ENCODE results near the gene DIP2C. TPM values are rescaled to one million over a fixed set of nuclear protein-coding genes. Genes with fewer than 3 reads are reported as not detected.

The DIP2C gene
- total RNA-seq, 1 experiment from 2014 or later = 11.0 TPM

GRCh38 chr10:260819-261429 lies 428.5 kb downstream of the DIP2C start (continued):
- TF ChIP-seq ATF6 (CRISPR knock-in tag; IDR thresholded peaks at IDR 0.05) = no peak
- TF ChIP-seq JAZF1 (CRISPR knock-in tag; IDR thresholded peaks at IDR 0.05) = no peak
- no peak for TF ChIP-seq FOXJ3 (CRISPR knock-in tag; IDR thresholded peaks at IDR 0.05; ENCODE audit: borderline replicate concordance)
- no peak for TF ChIP-seq KAT7 (CRISPR knock-in tag; IDR thresholded peaks at IDR 0.05; ENCODE audit: borderline replicate concordance)
- TF ChIP-seq, protein P1, sequence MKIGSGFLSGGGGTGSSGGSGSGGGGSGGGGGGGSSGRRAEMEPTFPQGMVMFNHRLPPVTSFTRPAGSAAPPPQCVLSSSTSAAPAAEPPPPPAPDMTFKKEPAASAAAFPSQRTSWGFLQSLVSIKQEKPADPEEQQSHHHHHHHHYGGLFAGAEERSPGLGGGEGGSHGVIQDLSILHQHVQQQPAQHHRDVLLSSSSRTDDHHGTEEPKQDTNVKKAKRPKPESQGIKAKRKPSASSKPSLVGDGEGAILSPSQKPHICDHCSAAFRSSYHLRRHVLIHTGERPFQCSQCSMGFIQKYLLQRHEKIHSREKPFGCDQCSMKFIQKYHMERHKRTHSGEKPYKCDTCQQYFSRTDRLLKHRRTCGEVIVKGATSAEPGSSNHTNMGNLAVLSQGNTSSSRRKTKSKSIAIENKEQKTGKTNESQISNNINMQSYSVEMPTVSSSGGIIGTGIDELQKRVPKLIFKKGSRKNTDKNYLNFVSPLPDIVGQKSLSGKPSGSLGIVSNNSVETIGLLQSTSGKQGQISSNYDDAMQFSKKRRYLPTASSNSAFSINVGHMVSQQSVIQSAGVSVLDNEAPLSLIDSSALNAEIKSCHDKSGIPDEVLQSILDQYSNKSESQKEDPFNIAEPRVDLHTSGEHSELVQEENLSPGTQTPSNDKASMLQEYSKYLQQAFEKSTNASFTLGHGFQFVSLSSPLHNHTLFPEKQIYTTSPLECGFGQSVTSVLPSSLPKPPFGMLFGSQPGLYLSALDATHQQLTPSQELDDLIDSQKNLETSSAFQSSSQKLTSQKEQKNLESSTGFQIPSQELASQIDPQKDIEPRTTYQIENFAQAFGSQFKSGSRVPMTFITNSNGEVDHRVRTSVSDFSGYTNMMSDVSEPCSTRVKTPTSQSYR (CRISPR knock-in tag; IDR thresholded peaks at IDR 0.05) = no peak
- no peak for TF ChIP-seq PRRX2 (CRISPR knock-in tag; IDR thresholded peaks at IDR 0.05)
- TF ChIP-seq, protein P2, sequence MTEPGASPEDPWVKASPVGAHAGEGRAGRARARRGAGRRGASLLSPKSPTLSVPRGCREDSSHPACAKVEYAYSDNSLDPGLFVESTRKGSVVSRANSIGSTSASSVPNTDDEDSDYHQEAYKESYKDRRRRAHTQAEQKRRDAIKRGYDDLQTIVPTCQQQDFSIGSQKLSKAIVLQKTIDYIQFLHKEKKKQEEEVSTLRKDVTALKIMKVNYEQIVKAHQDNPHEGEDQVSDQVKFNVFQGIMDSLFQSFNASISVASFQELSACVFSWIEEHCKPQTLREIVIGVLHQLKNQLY (CRISPR knock-in tag; IDR thresholded peaks at IDR 0.05) = no peak
- TF ChIP-seq, protein P3, sequence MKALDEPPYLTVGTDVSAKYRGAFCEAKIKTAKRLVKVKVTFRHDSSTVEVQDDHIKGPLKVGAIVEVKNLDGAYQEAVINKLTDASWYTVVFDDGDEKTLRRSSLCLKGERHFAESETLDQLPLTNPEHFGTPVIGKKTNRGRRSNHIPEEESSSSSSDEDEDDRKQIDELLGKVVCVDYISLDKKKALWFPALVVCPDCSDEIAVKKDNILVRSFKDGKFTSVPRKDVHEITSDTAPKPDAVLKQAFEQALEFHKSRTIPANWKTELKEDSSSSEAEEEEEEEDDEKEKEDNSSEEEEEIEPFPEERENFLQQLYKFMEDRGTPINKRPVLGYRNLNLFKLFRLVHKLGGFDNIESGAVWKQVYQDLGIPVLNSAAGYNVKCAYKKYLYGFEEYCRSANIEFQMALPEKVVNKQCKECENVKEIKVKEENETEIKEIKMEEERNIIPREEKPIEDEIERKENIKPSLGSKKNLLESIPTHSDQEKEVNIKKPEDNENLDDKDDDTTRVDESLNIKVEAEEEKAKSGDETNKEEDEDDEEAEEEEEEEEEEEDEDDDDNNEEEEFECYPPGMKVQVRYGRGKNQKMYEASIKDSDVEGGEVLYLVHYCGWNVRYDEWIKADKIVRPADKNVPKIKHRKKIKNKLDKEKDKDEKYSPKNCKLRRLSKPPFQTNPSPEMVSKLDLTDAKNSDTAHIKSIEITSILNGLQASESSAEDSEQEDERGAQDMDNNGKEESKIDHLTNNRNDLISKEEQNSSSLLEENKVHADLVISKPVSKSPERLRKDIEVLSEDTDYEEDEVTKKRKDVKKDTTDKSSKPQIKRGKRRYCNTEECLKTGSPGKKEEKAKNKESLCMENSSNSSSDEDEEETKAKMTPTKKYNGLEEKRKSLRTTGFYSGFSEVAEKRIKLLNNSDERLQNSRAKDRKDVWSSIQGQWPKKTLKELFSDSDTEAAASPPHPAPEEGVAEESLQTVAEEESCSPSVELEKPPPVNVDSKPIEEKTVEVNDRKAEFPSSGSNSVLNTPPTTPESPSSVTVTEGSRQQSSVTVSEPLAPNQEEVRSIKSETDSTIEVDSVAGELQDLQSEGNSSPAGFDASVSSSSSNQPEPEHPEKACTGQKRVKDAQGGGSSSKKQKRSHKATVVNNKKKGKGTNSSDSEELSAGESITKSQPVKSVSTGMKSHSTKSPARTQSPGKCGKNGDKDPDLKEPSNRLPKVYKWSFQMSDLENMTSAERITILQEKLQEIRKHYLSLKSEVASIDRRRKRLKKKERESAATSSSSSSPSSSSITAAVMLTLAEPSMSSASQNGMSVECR (CRISPR knock-in tag; IDR thresholded peaks at IDR 0.05; ENCODE audit: borderline replicate concordance) = no peak
- TF ChIP-seq ZNF671 (CRISPR knock-in tag; IDR thresholded peaks at IDR 0.05) = no peak
- TF ChIP-seq PRDM15 (CRISPR knock-in tag; IDR thresholded peaks at IDR 0.05) = no peak
- TF ChIP-seq, protein P4, sequence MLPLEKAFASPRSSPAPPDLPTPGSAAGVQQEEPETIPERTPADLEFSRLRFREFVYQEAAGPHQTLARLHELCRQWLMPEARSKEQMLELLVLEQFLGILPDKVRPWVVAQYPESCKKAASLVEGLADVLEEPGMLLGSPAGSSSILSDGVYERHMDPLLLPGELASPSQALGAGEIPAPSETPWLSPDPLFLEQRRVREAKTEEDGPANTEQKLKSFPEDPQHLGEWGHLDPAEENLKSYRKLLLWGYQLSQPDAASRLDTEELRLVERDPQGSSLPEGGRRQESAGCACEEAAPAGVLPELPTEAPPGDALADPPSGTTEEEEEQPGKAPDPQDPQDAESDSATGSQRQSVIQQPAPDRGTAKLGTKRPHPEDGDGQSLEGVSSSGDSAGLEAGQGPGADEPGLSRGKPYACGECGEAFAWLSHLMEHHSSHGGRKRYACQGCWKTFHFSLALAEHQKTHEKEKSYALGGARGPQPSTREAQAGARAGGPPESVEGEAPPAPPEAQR (CRISPR knock-in tag; IDR thresholded peaks at IDR 0.05) = no peak
- TF ChIP-seq USF2 (CRISPR knock-in tag; IDR thresholded peaks at IDR 0.05) = no peak

Measured in WTC11 (cell line).